Muscle layer of duodenum (tissue), 2 donors: ENCODE results near the gene FKBP6.
"Not testable (repeated sequence)": the region's sequence is repeated elsewhere in the genome, so short reads cannot be mapped to it uniquely, and the experiment has no call there.

ENCODE experiments used
- H3K27ac ChIP-seq: one replicate; pipeline ENCODE4 v1.7.0; 2013; ENCODE audit warnings: mild to moderate bottlenecking, low read length
- H3K27me3 ChIP-seq: one replicate; pipeline ENCODE4 v1.7.0; 2013; ENCODE audit warnings: low read depth, mild to moderate bottlenecking, control low read depth, low read length
- H3K36me3 ChIP-seq, 2 donors: one replicate each; pipeline ENCODE4 v1.7.0; 2013; ENCODE audit warnings: low read length in 2 of 2, control low read depth in 1 of 2, mild to moderate bottlenecking in 1 of 2; ENCODE audit not compliant: insufficient read depth in 2 of 2, control insufficient read depth in 1 of 2
- H3K4me1 ChIP-seq, 2 donors: one replicate each; pipeline ENCODE4 v1.7.0; 2013; ENCODE audit warnings: low read length in 2 of 2, mild to moderate bottlenecking in 2 of 2, control low read depth in 1 of 2, moderate library complexity in 1 of 2; ENCODE audit not compliant: insufficient read depth in 2 of 2, control insufficient read depth in 1 of 2
- H3K4me3 ChIP-seq, 2 donors: one replicate each; pipeline ENCODE4 v1.7.0; 2013; ENCODE audit warnings: low read length in 2 of 2, low read depth in 1 of 2, mild to moderate bottlenecking in 1 of 2
- H3K9me3 ChIP-seq, 2 donors: one replicate each; pipeline ENCODE4 v1.7.0; 2013; ENCODE audit warnings: low read length in 2 of 2, control low read depth in 1 of 2, mild to moderate bottlenecking in 1 of 2; ENCODE audit not compliant: control insufficient read depth in 1 of 2
- donor health status: healthy.

FKBP6 gene

DNA sequence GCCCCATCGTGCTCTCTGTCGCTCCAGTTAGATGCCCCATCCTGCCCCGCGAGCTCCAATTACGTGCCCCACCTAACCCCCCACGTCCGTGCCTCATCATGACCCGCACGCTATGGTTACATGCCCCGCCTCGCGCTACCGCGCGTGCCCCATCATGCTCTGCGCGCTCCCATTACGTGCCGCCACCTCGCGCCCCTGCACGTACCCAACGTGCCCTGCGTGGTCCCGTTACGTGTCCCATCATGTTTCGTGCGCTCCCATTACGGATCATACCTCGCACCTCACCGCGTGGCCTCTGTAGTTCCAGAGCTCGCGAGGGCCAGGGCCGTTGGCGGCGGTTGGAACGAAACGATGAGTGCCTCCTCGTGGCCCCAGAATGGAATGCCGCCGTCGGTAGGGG, at the start of gene FKBP6, which contains the start of gene TRIM50:
Gene FKBP6 (plus strand): TSS at position 240 of the 400 bp plus-strand sequence. CDS start 268 bp downstream, outside the sequence.
Gene TRIM50 (minus strand): TSS at position 161 of the 400 bp plus-strand sequence. CDS start 3,295 bp downstream, outside the sequence.
- not testable (repeated sequence) for H3K9me3 ChIP-seq, H3K4me3 ChIP-seq, H3K27me3 ChIP-seq, H3K27ac ChIP-seq, H3K36me3 ChIP-seq, H3K4me1 ChIP-seq

GRCh38 chr7:73297235-73297634, 30.7 kb upstream of the FKBP6 start:
- H3K4me1 ChIP-seq, result not testable (repeated sequence)

GRCh38 chr7:73297706-73298105, 30.3 kb upstream of the FKBP6 start:
- not testable (repeated sequence) for H3K27ac ChIP-seq, H3K4me3 ChIP-seq, H3K9me3 ChIP-seq

More at GRCh38 chr7:73297235-73297634, 30.7 kb upstream of the FKBP6 start:
- H3K4me3 ChIP-seq, H3K9me3 ChIP-seq, H3K27ac ChIP-seq, H3K36me3 ChIP-seq, H3K27me3 ChIP-seq: not testable (repeated sequence)

GRCh38 chr7:73299812-73300211, 28.1 kb upstream of the FKBP6 start:
- not testable (repeated sequence) for H3K27ac ChIP-seq, H3K27me3 ChIP-seq, H3K9me3 ChIP-seq, H3K4me3 ChIP-seq, H3K4me1 ChIP-seq
- peaks cover 0 to 20% of the 10 kb centered on the region in 2 donors for H3K36me3 ChIP-seq

More at GRCh38 chr7:73297706-73298105, 30.3 kb upstream of the FKBP6 start:
- not testable (repeated sequence) for H3K36me3 ChIP-seq, H3K4me1 ChIP-seq, H3K27me3 ChIP-seq

GRCh38 chr7:73301108-73301507, 26.9 kb upstream of the FKBP6 start:
- not testable (repeated sequence) for H3K27me3 ChIP-seq, H3K9me3 ChIP-seq, H3K4me3 ChIP-seq, H3K4me1 ChIP-seq, H3K27ac ChIP-seq
- peaks cover 4 to 28% of the 10 kb centered on the region in 2 donors for H3K36me3 ChIP-seq

DNA sequence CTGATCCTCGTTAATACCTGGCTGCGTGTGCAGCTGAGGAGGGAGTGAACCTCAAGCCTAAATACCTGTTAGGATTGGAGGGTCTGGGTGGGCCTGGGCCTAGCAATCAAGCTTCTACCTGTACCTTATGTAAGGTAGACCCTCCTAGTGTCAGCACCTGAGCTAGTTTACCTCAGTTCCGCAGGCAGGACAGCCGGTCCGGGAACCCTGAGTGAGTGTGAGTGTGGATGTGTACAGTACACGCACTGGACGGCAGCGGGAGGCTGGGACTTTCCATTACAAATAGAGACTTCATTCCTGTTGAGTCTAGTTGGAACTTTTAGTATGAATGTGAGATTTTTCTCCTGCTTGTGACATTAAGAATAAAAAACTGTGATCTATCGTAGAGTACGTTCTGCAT, 25.1 kb upstream of the FKBP6 start:
- H3K27me3 ChIP-seq, H3K4me3 ChIP-seq, H3K4me1 ChIP-seq, H3K9me3 ChIP-seq, H3K27ac ChIP-seq: not testable (repeated sequence)
- peaks cover 7 to 31% of the 10 kb centered on the region in 2 donors for H3K36me3 ChIP-seq

- Histone ChIP-seq H3K27me3 (no peaks in the 10 kb centered on the region), H3K36me3 (peaks cover 7 to 31% of the 10 kb centered on the region in 2 donors), H3K9me3 (no peaks in the 10 kb centered on the region), H3K27ac (no peak overlapping the region), H3K4me1 (peaks cover 0 to 3% of the 10 kb centered on the region in 2 donors), H3K4me3 (no peak overlapping the region)
These were observed 24.4 kb upstream of the FKBP6 start for GRCh38 chr7:73303546-73303945.

DNA sequence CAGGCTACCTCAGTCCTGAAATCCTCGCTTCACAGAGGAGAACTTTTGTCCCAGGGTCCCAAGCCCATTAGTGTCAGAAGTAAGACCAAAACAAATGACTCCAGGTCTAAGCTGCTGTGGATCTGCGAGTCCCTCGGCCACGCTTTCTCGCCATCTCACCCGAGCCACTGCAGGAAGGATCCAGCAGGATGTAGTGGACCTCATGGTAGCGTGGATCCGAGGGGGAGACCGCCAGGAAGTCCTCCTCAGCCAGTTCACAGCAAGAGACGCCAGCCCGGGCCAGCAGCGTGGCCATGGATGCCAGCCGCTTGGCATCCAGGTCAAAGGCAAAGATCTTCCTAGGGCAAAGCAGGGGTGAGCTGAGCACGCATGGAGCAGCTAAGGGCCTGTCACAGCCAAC, 23.9 kb upstream of the FKBP6 start:
- peaks cover 0 to 3% of the 10 kb centered on the region in 2 donors for H3K4me1 ChIP-seq
- H3K4me3 ChIP-seq, result no peak overlapping the region
- H3K27ac ChIP-seq, result no peak overlapping the region
- no peaks in the 10 kb centered on the region for H3K9me3 ChIP-seq
- H3K36me3 ChIP-seq, result peaks cover 7 to 31% of the 10 kb centered on the region in 2 donors
- H3K27me3 ChIP-seq, result no peaks in the 10 kb centered on the region

- not testable (repeated sequence) for H3K9me3 ChIP-seq, H3K4me1 ChIP-seq, H3K27me3 ChIP-seq, H3K4me3 ChIP-seq, H3K27ac ChIP-seq
- H3K36me3 ChIP-seq, result peaks cover 7 to 31% of the 10 kb centered on the region in 2 donors
These were observed 23.2 kb upstream of the FKBP6 start for GRCh38 chr7:73304612-73305387.

- Histone ChIP-seq H3K4me3 (peak overlapping the region; percentile 70 to 87), H3K36me3 (peaks cover 7 to 31% of the 10 kb centered on the region in 2 donors), H3K27ac (peak overlapping the region; percentile 31), H3K27me3 (no peaks in the 10 kb centered on the region), H3K9me3 (no peaks in the 10 kb centered on the region), H3K4me1 (peaks cover 0 to 3% of the 10 kb centered on the region in 2 donors)
These were observed 20.5 kb upstream of the FKBP6 start for GRCh38 chr7:73307436-73307835.

GRCh38 chr7:73308074-73308664, 19.8 kb upstream of the FKBP6 start:
- Histone ChIP-seq H3K4me3 (peak overlapping the region; percentile 70 to 87), H3K27ac (peak overlapping the region; percentile 31), H3K4me1 (peaks cover 0 to 3% of the 10 kb centered on the region in 2 donors), H3K36me3 (peaks cover 7 to 26% of the 10 kb centered on the region in 2 donors), H3K27me3 (no peaks in the 10 kb centered on the region), H3K9me3 (no peaks in the 10 kb centered on the region)
